GM19455 (cell line): Measurements from ENCODE around the gene CHIT1.

Source experiments
- ATAC-seq: cut with Tn5 transposase; IDR thresholded peaks from one replicate; pipeline ENCODE4 v1.9.1; 2021; ENCODE audit not compliant: unreplicated experiment

Gene CHIT1

GRCh38 chr1:203190949-203191348, 38.5 kb downstream of the CHIT1 start:
- no peak for ATAC-seq

GRCh38 chr1:203189951-203190352, 39.5 kb downstream of the CHIT1 start:
- ATAC-seq = no peak

- ATAC-seq = no peak
Observed at GRCh38 chr1:203188686-203189232, 40.7 kb downstream of the CHIT1 start.

GRCh38 chr1:203187689-203188264, 41.7 kb downstream of the CHIT1 start:
- ATAC-seq = no peak

- no peak for ATAC-seq
Observed at GRCh38 chr1:203187304-203187685, 42.2 kb downstream of the CHIT1 start.

- no peak for ATAC-seq
Observed at GRCh38 chr1:203186446-203187303, 42.8 kb downstream of the CHIT1 start, which contains the start of gene CHI3L1. Gene CHI3L1 (minus strand): TSS chr1:203186704. CDS start chr1:203186623, 81 bp downstream.

- ATAC-seq = no peak
Observed at GRCh38 chr1:203186091-203186445, 43.4 kb downstream of the CHIT1 start.

- ATAC-seq = no peak
Observed at GRCh38 chr1:203185585-203185984, 43.9 kb downstream of the CHIT1 start.

GRCh38 chr1:203185061-203185461, 44.4 kb downstream of the CHIT1 start:
- no peak for ATAC-seq

GRCh38 chr1:203184467-203184866, 45.0 kb downstream of the CHIT1 start:
- ATAC-seq = no peak

- ATAC-seq = no peak
Observed at GRCh38 chr1:203183828-203184227, 45.6 kb downstream of the CHIT1 start.

GRCh38 chr1:203182387-203182953, 47.0 kb downstream of the CHIT1 start:
- ATAC-seq = no peak

GRCh38 chr1:203181586-203182386, 47.7 kb downstream of the CHIT1 start:
- ATAC-seq = no peak

- no peak for ATAC-seq
Observed at GRCh38 chr1:203180611-203181330, 48.7 kb downstream of the CHIT1 start.

- no peak for ATAC-seq
Observed at GRCh38 chr1:203179667-203180005, 49.8 kb downstream of the CHIT1 start.

- no peak for ATAC-seq
Observed at GRCh38 chr1:203178821-203179666, 50.4 kb downstream of the CHIT1 start.

- ATAC-seq = no peak
Observed at GRCh38 chr1:203178083-203178482, 51.4 kb downstream of the CHIT1 start.

- no peak for ATAC-seq
Observed at GRCh38 chr1:203177470-203178039, 51.9 kb downstream of the CHIT1 start.

- ATAC-seq = no peak
Observed at GRCh38 chr1:203177036-203177405, 52.5 kb downstream of the CHIT1 start.
